ENCODE data around the gene DNAI4. TPM values are rescaled to one million over a fixed set of nuclear protein-coding genes. Genes with fewer than 3 reads are reported as not detected.

Gene DNAI4
- total RNA-seq, 1 experiment from 2014 or later = 2.1 TPM

DNA sequence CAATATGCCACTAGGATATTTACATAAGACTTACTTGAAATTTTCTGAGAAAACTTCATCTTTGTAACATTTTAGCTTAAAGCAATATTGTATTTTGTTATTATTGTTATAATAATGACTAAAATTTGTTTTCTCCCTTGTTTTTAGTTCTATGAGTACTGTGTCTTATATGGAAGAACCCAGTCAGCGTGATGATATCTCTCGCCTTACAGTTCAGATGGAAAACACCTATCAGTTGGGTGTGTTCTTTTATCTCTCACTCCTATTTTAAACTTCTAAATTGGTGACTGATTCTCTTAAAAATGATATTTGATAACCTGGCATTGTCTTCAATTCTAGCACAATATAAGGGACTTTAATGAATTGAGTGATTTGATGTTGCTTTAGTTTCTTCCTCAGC lies 154.4 kb downstream of the DNAI4 start:
- H3K27me3 Mint-ChIP-seq (ENCODE audit: low read depth) = no peaks in the 10 kb centered on the region
- no peak overlapping the region for H3K27ac Mint-ChIP-seq
- CTCF ChIA-PET = no interaction called here
- H3K4me3 Mint-ChIP-seq = no peak overlapping the region
- no peak for ATAC-seq
- no peaks in the 10 kb centered on the region for H3K4me1 Mint-ChIP-seq
- DNase-seq (ENCODE audit: low spot score) = no peak
- POLR2A ChIA-PET = no interaction called here
- H3K9me3 Mint-ChIP-seq = no peaks in the 10 kb centered on the region
- TF ChIP-seq, protein P1, sequence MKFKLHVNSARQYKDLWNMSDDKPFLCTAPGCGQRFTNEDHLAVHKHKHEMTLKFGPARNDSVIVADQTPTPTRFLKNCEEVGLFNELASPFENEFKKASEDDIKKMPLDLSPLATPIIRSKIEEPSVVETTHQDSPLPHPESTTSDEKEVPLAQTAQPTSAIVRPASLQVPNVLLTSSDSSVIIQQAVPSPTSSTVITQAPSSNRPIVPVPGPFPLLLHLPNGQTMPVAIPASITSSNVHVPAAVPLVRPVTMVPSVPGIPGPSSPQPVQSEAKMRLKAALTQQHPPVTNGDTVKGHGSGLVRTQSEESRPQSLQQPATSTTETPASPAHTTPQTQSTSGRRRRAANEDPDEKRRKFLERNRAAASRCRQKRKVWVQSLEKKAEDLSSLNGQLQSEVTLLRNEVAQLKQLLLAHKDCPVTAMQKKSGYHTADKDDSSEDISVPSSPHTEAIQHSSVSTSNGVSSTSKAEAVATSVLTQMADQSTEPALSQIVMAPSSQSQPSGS (CRISPR knock-in tag; IDR thresholded peaks at IDR 0.05; ENCODE audit: borderline replicate concordance, low read depth) = no peak
- TF ChIP-seq NR3C1 (CRISPR knock-in tag; conservative IDR thresholded peaks at IDR 0.05; ENCODE audit: low read depth) (no peak), ZNF263 (CRISPR knock-in tag; IDR thresholded peaks at IDR 0.05; ENCODE audit: low read depth) (no peak), CBFB (CRISPR knock-in tag; IDR thresholded peaks at IDR 0.05; ENCODE audit: low read depth) (no peak), IRF2 (CRISPR knock-in tag; IDR thresholded peaks at IDR 0.05; ENCODE audit: borderline replicate concordance, low read depth) (no peak), GABPB1 (CRISPR knock-in tag; IDR thresholded peaks at IDR 0.05) (no peak), RELA (CRISPR knock-in tag; IDR thresholded peaks at IDR 0.05; ENCODE audit: borderline replicate concordance) (no peak), NR2C2 (CRISPR knock-in tag; IDR thresholded peaks at IDR 0.05) (no peak), ZNF423 (CRISPR knock-in tag; IDR thresholded peaks at IDR 0.05) (no peak)
- TF ChIP-seq, protein P2, sequence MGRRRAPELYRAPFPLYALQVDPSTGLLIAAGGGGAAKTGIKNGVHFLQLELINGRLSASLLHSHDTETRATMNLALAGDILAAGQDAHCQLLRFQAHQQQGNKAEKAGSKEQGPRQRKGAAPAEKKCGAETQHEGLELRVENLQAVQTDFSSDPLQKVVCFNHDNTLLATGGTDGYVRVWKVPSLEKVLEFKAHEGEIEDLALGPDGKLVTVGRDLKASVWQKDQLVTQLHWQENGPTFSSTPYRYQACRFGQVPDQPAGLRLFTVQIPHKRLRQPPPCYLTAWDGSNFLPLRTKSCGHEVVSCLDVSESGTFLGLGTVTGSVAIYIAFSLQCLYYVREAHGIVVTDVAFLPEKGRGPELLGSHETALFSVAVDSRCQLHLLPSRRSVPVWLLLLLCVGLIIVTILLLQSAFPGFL (CRISPR knock-in tag; IDR thresholded peaks at IDR 0.05; ENCODE audit: borderline replicate concordance) = no peak
- TF ChIP-seq, protein P3, sequence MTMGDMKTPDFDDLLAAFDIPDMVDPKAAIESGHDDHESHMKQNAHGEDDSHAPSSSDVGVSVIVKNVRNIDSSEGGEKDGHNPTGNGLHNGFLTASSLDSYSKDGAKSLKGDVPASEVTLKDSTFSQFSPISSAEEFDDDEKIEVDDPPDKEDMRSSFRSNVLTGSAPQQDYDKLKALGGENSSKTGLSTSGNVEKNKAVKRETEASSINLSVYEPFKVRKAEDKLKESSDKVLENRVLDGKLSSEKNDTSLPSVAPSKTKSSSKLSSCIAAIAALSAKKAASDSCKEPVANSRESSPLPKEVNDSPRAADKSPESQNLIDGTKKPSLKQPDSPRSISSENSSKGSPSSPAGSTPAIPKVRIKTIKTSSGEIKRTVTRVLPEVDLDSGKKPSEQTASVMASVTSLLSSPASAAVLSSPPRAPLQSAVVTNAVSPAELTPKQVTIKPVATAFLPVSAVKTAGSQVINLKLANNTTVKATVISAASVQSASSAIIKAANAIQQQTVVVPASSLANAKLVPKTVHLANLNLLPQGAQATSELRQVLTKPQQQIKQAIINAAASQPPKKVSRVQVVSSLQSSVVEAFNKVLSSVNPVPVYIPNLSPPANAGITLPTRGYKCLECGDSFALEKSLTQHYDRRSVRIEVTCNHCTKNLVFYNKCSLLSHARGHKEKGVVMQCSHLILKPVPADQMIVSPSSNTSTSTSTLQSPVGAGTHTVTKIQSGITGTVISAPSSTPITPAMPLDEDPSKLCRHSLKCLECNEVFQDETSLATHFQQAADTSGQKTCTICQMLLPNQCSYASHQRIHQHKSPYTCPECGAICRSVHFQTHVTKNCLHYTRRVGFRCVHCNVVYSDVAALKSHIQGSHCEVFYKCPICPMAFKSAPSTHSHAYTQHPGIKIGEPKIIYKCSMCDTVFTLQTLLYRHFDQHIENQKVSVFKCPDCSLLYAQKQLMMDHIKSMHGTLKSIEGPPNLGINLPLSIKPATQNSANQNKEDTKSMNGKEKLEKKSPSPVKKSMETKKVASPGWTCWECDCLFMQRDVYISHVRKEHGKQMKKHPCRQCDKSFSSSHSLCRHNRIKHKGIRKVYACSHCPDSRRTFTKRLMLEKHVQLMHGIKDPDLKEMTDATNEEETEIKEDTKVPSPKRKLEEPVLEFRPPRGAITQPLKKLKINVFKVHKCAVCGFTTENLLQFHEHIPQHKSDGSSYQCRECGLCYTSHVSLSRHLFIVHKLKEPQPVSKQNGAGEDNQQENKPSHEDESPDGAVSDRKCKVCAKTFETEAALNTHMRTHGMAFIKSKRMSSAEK (CRISPR knock-in tag; IDR thresholded peaks at IDR 0.05; ENCODE audit: borderline replicate concordance) = no peak
- TF ChIP-seq, protein P4, sequence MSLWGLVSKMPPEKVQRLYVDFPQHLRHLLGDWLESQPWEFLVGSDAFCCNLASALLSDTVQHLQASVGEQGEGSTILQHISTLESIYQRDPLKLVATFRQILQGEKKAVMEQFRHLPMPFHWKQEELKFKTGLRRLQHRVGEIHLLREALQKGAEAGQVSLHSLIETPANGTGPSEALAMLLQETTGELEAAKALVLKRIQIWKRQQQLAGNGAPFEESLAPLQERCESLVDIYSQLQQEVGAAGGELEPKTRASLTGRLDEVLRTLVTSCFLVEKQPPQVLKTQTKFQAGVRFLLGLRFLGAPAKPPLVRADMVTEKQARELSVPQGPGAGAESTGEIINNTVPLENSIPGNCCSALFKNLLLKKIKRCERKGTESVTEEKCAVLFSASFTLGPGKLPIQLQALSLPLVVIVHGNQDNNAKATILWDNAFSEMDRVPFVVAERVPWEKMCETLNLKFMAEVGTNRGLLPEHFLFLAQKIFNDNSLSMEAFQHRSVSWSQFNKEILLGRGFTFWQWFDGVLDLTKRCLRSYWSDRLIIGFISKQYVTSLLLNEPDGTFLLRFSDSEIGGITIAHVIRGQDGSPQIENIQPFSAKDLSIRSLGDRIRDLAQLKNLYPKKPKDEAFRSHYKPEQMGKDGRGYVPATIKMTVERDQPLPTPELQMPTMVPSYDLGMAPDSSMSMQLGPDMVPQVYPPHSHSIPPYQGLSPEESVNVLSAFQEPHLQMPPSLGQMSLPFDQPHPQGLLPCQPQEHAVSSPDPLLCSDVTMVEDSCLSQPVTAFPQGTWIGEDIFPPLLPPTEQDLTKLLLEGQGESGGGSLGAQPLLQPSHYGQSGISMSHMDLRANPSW (CRISPR knock-in tag; conservative IDR thresholded peaks at IDR 0.05; ENCODE audit: low read depth) = no peak
- TF ChIP-seq, protein P5, sequence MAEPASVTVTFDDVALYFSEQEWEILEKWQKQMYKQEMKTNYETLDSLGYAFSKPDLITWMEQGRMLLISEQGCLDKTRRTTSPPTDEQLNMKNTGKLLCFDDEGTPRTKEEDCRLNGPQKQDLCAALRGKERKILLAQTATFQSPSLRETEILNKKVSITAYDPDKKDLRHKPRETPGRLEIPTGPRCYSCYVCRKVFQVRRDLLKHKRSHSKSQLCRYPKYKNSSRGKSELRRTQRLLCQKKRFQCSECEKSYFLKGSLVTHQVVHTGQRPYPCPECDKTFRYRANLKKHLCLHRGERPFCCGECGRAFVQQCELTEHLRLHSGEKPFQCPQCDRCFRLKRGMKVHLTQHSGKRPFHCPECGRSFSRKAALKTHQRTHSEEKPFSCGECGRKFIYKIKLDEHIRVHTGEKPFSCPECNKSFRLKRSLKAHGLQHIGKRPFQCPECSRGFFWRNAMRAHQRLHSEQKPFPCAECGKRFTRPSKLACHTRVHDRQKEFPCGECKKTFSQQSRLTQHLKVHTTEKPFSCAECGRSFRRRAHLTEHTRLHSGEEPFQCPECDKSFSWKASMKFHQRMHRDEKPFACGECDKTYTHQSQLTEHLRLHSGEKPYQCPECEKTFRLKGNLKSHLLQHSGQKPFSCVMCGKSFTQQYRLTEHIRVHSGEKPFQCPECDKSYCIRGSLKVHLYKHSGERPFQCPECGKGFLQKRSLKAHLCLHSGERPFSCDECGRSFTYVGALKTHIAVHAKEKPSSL (CRISPR knock-in tag; conservative IDR thresholded peaks at IDR 0.05) = no peak
- TF ChIP-seq, protein P6, sequence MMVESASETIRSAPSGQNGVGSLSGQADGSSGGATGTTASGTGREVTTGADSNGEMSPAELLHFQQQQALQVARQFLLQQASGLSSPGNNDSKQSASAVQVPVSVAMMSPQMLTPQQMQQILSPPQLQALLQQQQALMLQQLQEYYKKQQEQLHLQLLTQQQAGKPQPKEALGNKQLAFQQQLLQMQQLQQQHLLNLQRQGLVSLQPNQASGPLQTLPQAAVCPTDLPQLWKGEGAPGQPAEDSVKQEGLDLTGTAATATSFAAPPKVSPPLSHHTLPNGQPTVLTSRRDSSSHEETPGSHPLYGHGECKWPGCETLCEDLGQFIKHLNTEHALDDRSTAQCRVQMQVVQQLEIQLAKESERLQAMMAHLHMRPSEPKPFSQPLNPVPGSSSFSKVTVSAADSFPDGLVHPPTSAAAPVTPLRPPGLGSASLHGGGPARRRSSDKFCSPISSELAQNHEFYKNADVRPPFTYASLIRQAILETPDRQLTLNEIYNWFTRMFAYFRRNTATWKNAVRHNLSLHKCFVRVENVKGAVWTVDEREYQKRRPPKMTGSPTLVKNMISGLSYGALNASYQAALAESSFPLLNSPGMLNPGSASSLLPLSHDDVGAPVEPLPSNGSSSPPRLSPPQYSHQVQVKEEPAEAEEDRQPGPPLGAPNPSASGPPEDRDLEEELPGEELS (CRISPR knock-in tag; IDR thresholded peaks at IDR 0.05) = no peak
- TF ChIP-seq, protein P7, sequence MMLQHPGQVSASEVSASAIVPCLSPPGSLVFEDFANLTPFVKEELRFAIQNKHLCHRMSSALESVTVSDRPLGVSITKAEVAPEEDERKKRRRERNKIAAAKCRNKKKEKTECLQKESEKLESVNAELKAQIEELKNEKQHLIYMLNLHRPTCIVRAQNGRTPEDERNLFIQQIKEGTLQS (CRISPR knock-in tag; conservative IDR thresholded peaks at IDR 0.05) = no peak
- TF ChIP-seq, protein P8, sequence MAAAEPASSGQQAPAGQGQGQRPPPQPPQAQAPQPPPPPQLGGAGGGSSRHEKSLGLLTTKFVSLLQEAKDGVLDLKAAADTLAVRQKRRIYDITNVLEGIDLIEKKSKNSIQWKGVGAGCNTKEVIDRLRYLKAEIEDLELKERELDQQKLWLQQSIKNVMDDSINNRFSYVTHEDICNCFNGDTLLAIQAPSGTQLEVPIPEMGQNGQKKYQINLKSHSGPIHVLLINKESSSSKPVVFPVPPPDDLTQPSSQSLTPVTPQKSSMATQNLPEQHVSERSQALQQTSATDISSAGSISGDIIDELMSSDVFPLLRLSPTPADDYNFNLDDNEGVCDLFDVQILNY (CRISPR knock-in tag; IDR thresholded peaks at IDR 0.05) = no peak
- no peaks in the 10 kb centered on the region for H3K36me3 Mint-ChIP-seq
